NT2/D1 (cell line): ENCODE data around the gene PLD1.
"Not testable (repeated sequence)": the region's sequence is repeated elsewhere in the genome, so short reads cannot be mapped to it uniquely, and the experiment has no call there.

Experiments
- SUZ12 ChIP-seq: IDR thresholded peaks from 2 replicates; pipeline ENCODE4 v1.6.1; 2011; ENCODE audit not compliant: insufficient read length, insufficient read depth; ENCODE audit errors: extremely low read depth
- YY1 ChIP-seq: IDR thresholded peaks from 2 replicates; pipeline ENCODE4 v1.6.1; 2011; ENCODE audit not compliant: insufficient read length, insufficient read depth
- ZNF274 ChIP-seq: IDR thresholded peaks from 2 replicates; pipeline ENCODE4 v1.6.1; 2011; ENCODE audit warnings: mild to moderate bottlenecking, low read depth, low read length

- not testable (repeated sequence) for TF ChIP-seq YY1, ZNF274, SUZ12
These were observed 183.5 kb downstream of the PLD1 start for GRCh38 chr3:171626799-171627198.
